AG10803 (cell line): Measurements from ENCODE around the gene FBRSL1.
A peak's percentile ranks its signal among the peaks of the same experiment; 100 is the strongest.

Experiments used
- DNase-seq: peaks from one replicate; pipeline ENCODE4 v3.0.0; 2010; ENCODE audit warnings: low read depth
- H3K4me3 ChIP-seq: 2 replicates; pipeline ENCODE4 v1.5.1; 2011; ENCODE audit warnings: mild to moderate bottlenecking, low read length, control low read depth
- CTCF ChIP-seq: conservative IDR thresholded peaks from 2 replicates; pipeline ENCODE4 v1.5.1; 2011; ENCODE audit warnings: mild to moderate bottlenecking, low read length, control low read depth, inconsistent platforms

FBRSL1 gene

GRCh38 chr12:132450418-132451171 lies 39.4 kb upstream of the FBRSL1 start:
- DNase-seq = no peak
- no peak for TF ChIP-seq CTCF
- H3K4me3 ChIP-seq = no peak overlapping the region

GRCh38 chr12:132451172-132451835 lies 38.6 kb upstream of the FBRSL1 start:
- no peak overlapping the region for H3K4me3 ChIP-seq
- DNase-seq = no peak
- no peak for TF ChIP-seq CTCF

GRCh38 chr12:132451836-132452195 lies 38.1 kb upstream of the FBRSL1 start:
- no peak for TF ChIP-seq CTCF
- H3K4me3 ChIP-seq = no peak overlapping the region
- no peak for DNase-seq

GRCh38 chr12:132452596-132453350 lies 37.2 kb upstream of the FBRSL1 start:
- H3K4me3 ChIP-seq = no peak overlapping the region
- TF ChIP-seq CTCF = no peak
- no peak for DNase-seq

GRCh38 chr12:132453361-132454192 lies 36.4 kb upstream of the FBRSL1 start:
- no peak overlapping the region for H3K4me3 ChIP-seq
- TF ChIP-seq CTCF = no peak
- DNase-seq = peak; percentile 61

- no peak for DNase-seq
- TF ChIP-seq CTCF = no peak
- H3K4me3 ChIP-seq = no peak overlapping the region
These were observed 35.6 kb upstream of the FBRSL1 start for GRCh38 chr12:132454193-132454932.
